Left ventricle myocardium inferior (tissue), 1 donor: ENCODE measurements around the gene VPS26A. TPM values are rescaled to one million over a fixed set of nuclear protein-coding genes. Genes with fewer than 3 reads are reported as not detected.

Experiments used
- DNase-seq: peaks from one replicate; pipeline ENCODE4 v3.0.0-alpha.2; 2020
- H3K27ac ChIP-seq: fragments of 200-600 bp; replicated peaks from 2 replicates; pipeline ENCODE4 v1.8.0; 2021
- H3K27me3 ChIP-seq: fragments of 200-600 bp; 2 replicates; pipeline ENCODE4 v1.8.0; 2021; ENCODE audit warnings: low read depth
- H3K36me3 ChIP-seq: fragments of 200-600 bp; 2 replicates; pipeline ENCODE4 v1.8.0; 2021
- H3K4me1 ChIP-seq: fragments of 200-600 bp; 2 replicates; pipeline ENCODE4 v1.8.0; 2021
- H3K4me3 ChIP-seq: fragments of 200-600 bp; 2 replicates; pipeline ENCODE4 v1.8.0; 2021; ENCODE audit warnings: mild to moderate bottlenecking, moderate library complexity
- H3K9me3 ChIP-seq: fragments of 200-600 bp; replicated peaks from 2 replicates; pipeline ENCODE4 v1.8.0; 2021
- intact Hi-C: fragments of 100-400 bp; cut with micrococcal nuclease; formaldehyde crosslinking; loops from one replicate; pipeline ENCODE4 v1.11.0; 2022
- total RNA-seq: library from RNA; stranded (reverse); fragmentation: NEBNext Ultra II Directional; extraction: Animal tissue kit (Norgen Biotek cat#: 25700); gene quantifications from one replicate; pipeline ENCODE4 v1.2.1, GENCODE V29; 2021
- TF ChIP-seq, protein P1 (sequence below): fragments of 200-600 bp; IDR thresholded peaks from 2 replicates; pipeline ENCODE4 v1.8.0; 2021; ENCODE audit warnings: antibody characterized with exemption, mild to moderate bottlenecking, borderline replicate concordance
- donor health status: DM: no; HTN: yes; CAD: no; lungs with severe emphysema.

Gene VPS26A
- total RNA-seq, 1 donor from 2014 or later: 33.1 TPM

GRCh38 chr10:69089638-69090599 lies 34.1 kb upstream of the VPS26A start:
- Histone ChIP-seq H3K9me3 (no peaks in the 10 kb centered on the region), H3K4me1 (peaks cover 37% of the 10 kb centered on the region), H3K27me3 (no peaks in the 10 kb centered on the region), H3K4me3 (peak overlapping the region; percentile 67), H3K36me3 (no peaks in the 10 kb centered on the region), H3K27ac (peak overlapping the region; percentile 90)
- DNase-seq: no peak
- intact Hi-C loops: loop anchor here (5.0 kb wide), 1 partner anchor 83 kb away; no protein-coding TSS in a partner anchor
- TF ChIP-seq, protein P1, sequence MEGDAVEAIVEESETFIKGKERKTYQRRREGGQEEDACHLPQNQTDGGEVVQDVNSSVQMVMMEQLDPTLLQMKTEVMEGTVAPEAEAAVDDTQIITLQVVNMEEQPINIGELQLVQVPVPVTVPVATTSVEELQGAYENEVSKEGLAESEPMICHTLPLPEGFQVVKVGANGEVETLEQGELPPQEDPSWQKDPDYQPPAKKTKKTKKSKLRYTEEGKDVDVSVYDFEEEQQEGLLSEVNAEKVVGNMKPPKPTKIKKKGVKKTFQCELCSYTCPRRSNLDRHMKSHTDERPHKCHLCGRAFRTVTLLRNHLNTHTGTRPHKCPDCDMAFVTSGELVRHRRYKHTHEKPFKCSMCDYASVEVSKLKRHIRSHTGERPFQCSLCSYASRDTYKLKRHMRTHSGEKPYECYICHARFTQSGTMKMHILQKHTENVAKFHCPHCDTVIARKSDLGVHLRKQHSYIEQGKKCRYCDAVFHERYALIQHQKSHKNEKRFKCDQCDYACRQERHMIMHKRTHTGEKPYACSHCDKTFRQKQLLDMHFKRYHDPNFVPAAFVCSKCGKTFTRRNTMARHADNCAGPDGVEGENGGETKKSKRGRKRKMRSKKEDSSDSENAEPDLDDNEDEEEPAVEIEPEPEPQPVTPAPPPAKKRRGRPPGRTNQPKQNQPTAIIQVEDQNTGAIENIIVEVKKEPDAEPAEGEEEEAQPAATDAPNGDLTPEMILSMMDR: no peak

DNA sequence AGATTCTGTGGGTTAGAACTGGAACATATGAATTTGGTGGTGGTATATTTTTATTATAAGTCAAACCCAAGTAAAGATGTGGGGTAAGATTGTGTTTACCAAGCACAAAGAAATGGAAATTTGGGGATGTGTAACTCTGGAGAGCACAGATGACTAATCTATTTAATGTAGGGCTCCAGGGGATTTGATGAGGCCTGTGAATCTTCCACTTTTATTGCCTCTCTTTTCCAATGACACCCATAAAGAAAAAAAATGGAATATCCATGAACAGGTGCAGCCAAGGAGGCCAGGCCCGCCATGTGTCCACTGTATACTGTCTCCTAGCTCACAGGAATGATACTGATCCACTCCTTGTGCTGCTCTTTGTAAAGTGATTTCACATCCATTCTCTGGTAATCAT lies 33.3 kb upstream of the VPS26A start:
- no peak for DNase-seq
- TF ChIP-seq, protein P1: no peak
- Histone ChIP-seq H3K27ac (peak overlapping the region; percentile 90), H3K27me3 (no peaks in the 10 kb centered on the region), H3K9me3 (no peaks in the 10 kb centered on the region), H3K36me3 (no peaks in the 10 kb centered on the region), H3K4me1 (peaks cover 29% of the 10 kb centered on the region), H3K4me3 (peak overlapping the region; percentile 67)
- intact Hi-C loops: loop anchor here (5.0 kb wide), 1 partner anchor 83 kb away; no protein-coding TSS in a partner anchor

- peaks cover 26% of the 10 kb centered on the region for H3K4me1 ChIP-seq
Measured at GRCh38 chr10:69091143-69091651, 32.8 kb upstream of the VPS26A start.

GRCh38 chr10:69092959-69093850 lies 30.8 kb upstream of the VPS26A start:
- TF ChIP-seq, protein P1: peak; percentile 86
- no peaks in the 10 kb centered on the region for H3K27me3 ChIP-seq
- peak; percentile 44 for DNase-seq
- H3K9me3 ChIP-seq: no peaks in the 10 kb centered on the region
- peaks cover 17% of the 10 kb centered on the region for H3K4me1 ChIP-seq
- peak overlapping the region; percentile 40 for H3K27ac ChIP-seq
- intact Hi-C loops: loop anchor here (5.0 kb wide), 1 partner anchor 86 kb away; no protein-coding TSS in a partner anchor
- peaks cover 4% of the 10 kb centered on the region for H3K36me3 ChIP-seq
- no peak overlapping the region for H3K4me3 ChIP-seq

More at GRCh38 chr10:69091143-69091651, 32.8 kb upstream of the VPS26A start:
- H3K27me3 ChIP-seq: no peaks in the 10 kb centered on the region
- intact Hi-C loops: loop anchor here (5.0 kb wide), 1 partner anchor 84 kb away; no protein-coding TSS in a partner anchor
- TF ChIP-seq, protein P1: no peak
- H3K4me3 ChIP-seq: peak overlapping the region; percentile 67
- no peaks in the 10 kb centered on the region for H3K36me3 ChIP-seq
- no peak for DNase-seq
- H3K27ac ChIP-seq: peak overlapping the region; percentile 90
- no peaks in the 10 kb centered on the region for H3K9me3 ChIP-seq

GRCh38 chr10:69093933-69094332 lies 30.0 kb upstream of the VPS26A start:
- DNase-seq: no peak
- H3K4me3 ChIP-seq: no peak overlapping the region
- H3K27ac ChIP-seq: no peak overlapping the region
- TF ChIP-seq, protein P1: no peak
- H3K27me3 ChIP-seq: no peaks in the 10 kb centered on the region
- intact Hi-C loops: loop anchor here (5.0 kb wide), 1 partner anchor 87 kb away; no protein-coding TSS in a partner anchor
- peaks cover 17% of the 10 kb centered on the region for H3K4me1 ChIP-seq
- peaks cover 4% of the 10 kb centered on the region for H3K36me3 ChIP-seq
- no peaks in the 10 kb centered on the region for H3K9me3 ChIP-seq
